ENCODE measurements around the gene EHMT2.

GRCh38 chr6:31901415-31901952 is 4.0 kb upstream of the EHMT2 start:
- TF ChIP-seq CTCF (IDR thresholded peaks at IDR 0.05; ENCODE audit: insufficient read depth, low read length) (no peak), POLR2AphosphoS5 (IDR thresholded peaks at IDR 0.05; ENCODE audit: low read depth) (no peak; the same call in 1 of the 2 replicates), GABPA (IDR thresholded peaks at IDR 0.05; ENCODE audit: low read depth) (no peak), REST (IDR thresholded peaks at IDR 0.05; ENCODE audit: insufficient replicate concordance, low read depth) (no peak)

Data from HL-60 (cell line).